ENCODE data around the gene ATP1A1.

The ATP1A1 gene

GRCh38 chr1:116412480-116412798 lies 39.4 kb downstream of the ATP1A1 start:
- DNase-seq (ENCODE audit: low spot score), result no peak
- in situ Hi-C loops (cut with MboI; ENCODE audit: low pct_unique_long_range_greater_than_20kb, low sequenced_read_pairs, unreplicated experiment), result no loop called here
- TF ChIP-seq, protein P1, sequence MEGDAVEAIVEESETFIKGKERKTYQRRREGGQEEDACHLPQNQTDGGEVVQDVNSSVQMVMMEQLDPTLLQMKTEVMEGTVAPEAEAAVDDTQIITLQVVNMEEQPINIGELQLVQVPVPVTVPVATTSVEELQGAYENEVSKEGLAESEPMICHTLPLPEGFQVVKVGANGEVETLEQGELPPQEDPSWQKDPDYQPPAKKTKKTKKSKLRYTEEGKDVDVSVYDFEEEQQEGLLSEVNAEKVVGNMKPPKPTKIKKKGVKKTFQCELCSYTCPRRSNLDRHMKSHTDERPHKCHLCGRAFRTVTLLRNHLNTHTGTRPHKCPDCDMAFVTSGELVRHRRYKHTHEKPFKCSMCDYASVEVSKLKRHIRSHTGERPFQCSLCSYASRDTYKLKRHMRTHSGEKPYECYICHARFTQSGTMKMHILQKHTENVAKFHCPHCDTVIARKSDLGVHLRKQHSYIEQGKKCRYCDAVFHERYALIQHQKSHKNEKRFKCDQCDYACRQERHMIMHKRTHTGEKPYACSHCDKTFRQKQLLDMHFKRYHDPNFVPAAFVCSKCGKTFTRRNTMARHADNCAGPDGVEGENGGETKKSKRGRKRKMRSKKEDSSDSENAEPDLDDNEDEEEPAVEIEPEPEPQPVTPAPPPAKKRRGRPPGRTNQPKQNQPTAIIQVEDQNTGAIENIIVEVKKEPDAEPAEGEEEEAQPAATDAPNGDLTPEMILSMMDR (IDR thresholded peaks at IDR 0.05; ENCODE audit: extremely low read depth, insufficient read depth, missing control alignments), result no peak

GRCh38 chr1:116412898-116413297 lies 39.9 kb downstream of the ATP1A1 start:
- DNase-seq (ENCODE audit: low spot score), result no peak
- in situ Hi-C loops (cut with MboI; ENCODE audit: low pct_unique_long_range_greater_than_20kb, low sequenced_read_pairs, unreplicated experiment), result no loop called here
- TF ChIP-seq, protein P1 (IDR thresholded peaks at IDR 0.05; ENCODE audit: extremely low read depth, insufficient read depth, missing control alignments), result no peak

GRCh38 chr1:116413414-116413813 lies 40.4 kb downstream of the ATP1A1 start:
- no peak for DNase-seq (ENCODE audit: low spot score)
- TF ChIP-seq, protein P1 (IDR thresholded peaks at IDR 0.05; ENCODE audit: extremely low read depth, insufficient read depth, missing control alignments), result no peak
- in situ Hi-C loops (cut with MboI; ENCODE audit: low pct_unique_long_range_greater_than_20kb, low sequenced_read_pairs, unreplicated experiment), result no loop called here

- TF ChIP-seq, protein P1 (IDR thresholded peaks at IDR 0.05; ENCODE audit: extremely low read depth, insufficient read depth, missing control alignments), result no peak
- in situ Hi-C loops (cut with MboI; ENCODE audit: low pct_unique_long_range_greater_than_20kb, low sequenced_read_pairs, unreplicated experiment), result no loop called here
- no peak for DNase-seq (ENCODE audit: low spot score)
These were observed 41.3 kb downstream of the ATP1A1 start for GRCh38 chr1:116414364-116414763.

GRCh38 chr1:116415200-116415698 lies 42.2 kb downstream of the ATP1A1 start:
- in situ Hi-C loops (cut with MboI; ENCODE audit: low pct_unique_long_range_greater_than_20kb, low sequenced_read_pairs, unreplicated experiment), result no loop called here
- no peak for DNase-seq (ENCODE audit: low spot score)
- TF ChIP-seq, protein P1 (IDR thresholded peaks at IDR 0.05; ENCODE audit: extremely low read depth, insufficient read depth, missing control alignments), result no peak

- TF ChIP-seq, protein P1 (IDR thresholded peaks at IDR 0.05; ENCODE audit: extremely low read depth, insufficient read depth, missing control alignments), result no peak
- no peak for DNase-seq (ENCODE audit: low spot score)
- in situ Hi-C loops (cut with MboI; ENCODE audit: low pct_unique_long_range_greater_than_20kb, low sequenced_read_pairs, unreplicated experiment), result no loop called here
These were observed 42.9 kb downstream of the ATP1A1 start for GRCh38 chr1:116415699-116416533.

Measured in GM13977 (cell line).